Bronchial epithelial cell (primary cell): ENCODE data around the gene LRRC4. TPM values are rescaled to one million over a fixed set of nuclear protein-coding genes. Genes with fewer than 3 reads are reported as not detected.
A peak's percentile ranks its signal among the peaks of the same experiment; 100 is the strongest.

Experiments
- DNase-seq: peaks from one replicate; pipeline ENCODE4 v3.0.0-alpha.2; 2010; ENCODE audit warnings: low read depth
- FAIRE-seq: peaks from 2 replicates; lab custom pipeline; 2011; peaks lifted over from hg19 to GRCh38; lab: Jason Lieb, UNC
- H3K27me3 ChIP-seq: 2 replicates; pipeline ENCODE4 v1.5.1; 2011; ENCODE audit warnings: low read length; ENCODE audit not compliant: control insufficient read depth, insufficient read depth
- H3K36me3 ChIP-seq: 2 replicates; pipeline ENCODE4 v1.5.1; 2011; ENCODE audit warnings: low read length; ENCODE audit not compliant: control insufficient read depth, insufficient read depth
- H3K4me3 ChIP-seq: 2 replicates; pipeline ENCODE4 v1.5.1; 2011; ENCODE audit warnings: mild to moderate bottlenecking, low read depth, low read length, control low read depth
- CTCF ChIP-seq: IDR thresholded peaks from 2 replicates; pipeline ENCODE4 v1.5.1; 2011; ENCODE audit warnings: mild to moderate bottlenecking, moderate library complexity, low read length, control low read depth, inconsistent platforms; ENCODE audit not compliant: insufficient read depth, severe bottlenecking
- total RNA-seq: library from RNA; depleted of rRNA; stranded (reverse); fragments of >200 nt; gene quantifications from 2 replicates; pipeline ENCODE4 v1.2.1, GENCODE V29; 2014

Gene LRRC4
- under 0.01 and 0.64 TPM in 2 replicates for total RNA-seq

- FAIRE-seq (no peak), DNase-seq (peak; percentile 30)
- Histone ChIP-seq H3K27me3 (no peaks in the 10 kb centered on the region), H3K4me3 (peak within 1 kb of the TSS; percentile 42), H3K36me3 (peaks cover 1% of the 10 kb centered on the region)
- TF ChIP-seq CTCF: peak; percentile 11
Observed at GRCh38 chr7:128030654-128031611, at the start of gene LRRC4. Gene LRRC4, minus strand, starts transcription at chr7:128031437. Its CDS starts 797 bp downstream, at chr7:128030640.

- Histone ChIP-seq H3K27me3 (no peaks in the 10 kb centered on the region), H3K36me3 (peaks cover 41% of the 10 kb centered on the region)
- no peak for TF ChIP-seq CTCF
Observed at GRCh38 chr7:128080169-128080568, 48.9 kb upstream of the LRRC4 start.

GRCh38 chr7:128078309-128078708 lies 47.1 kb upstream of the LRRC4 start:
- H3K36me3 ChIP-seq: peaks cover 37% of the 10 kb centered on the region
- no peak overlapping the region for H3K4me3 ChIP-seq
- H3K27me3 ChIP-seq: no peaks in the 10 kb centered on the region
- no peak for DNase-seq
- peak; percentile 52 for FAIRE-seq
- TF ChIP-seq CTCF: no peak

More at GRCh38 chr7:128080169-128080568, 48.9 kb upstream of the LRRC4 start:
- DNase-seq (no peak), FAIRE-seq (peak; percentile 18)
- no peak overlapping the region for H3K4me3 ChIP-seq

- peaks cover 31% of the 10 kb centered on the region for H3K36me3 ChIP-seq
Observed at GRCh38 chr7:128076796-128077271, 45.6 kb upstream of the LRRC4 start.

GRCh38 chr7:128076196-128076795 lies 45.1 kb upstream of the LRRC4 start:
- Histone ChIP-seq H3K36me3 (peaks cover 27% of the 10 kb centered on the region), H3K27me3 (no peaks in the 10 kb centered on the region), H3K4me3 (no peak overlapping the region)
- no peak for TF ChIP-seq CTCF
- FAIRE-seq (no peak), DNase-seq (no peak)

More at GRCh38 chr7:128076796-128077271, 45.6 kb upstream of the LRRC4 start:
- Histone ChIP-seq H3K4me3 (no peak overlapping the region), H3K27me3 (no peaks in the 10 kb centered on the region)
- FAIRE-seq: no peak
- no peak for TF ChIP-seq CTCF
- no peak for DNase-seq
